ENCODE measurements around the gene LAMTOR1.

The LAMTOR1 gene

GRCh38 chr11:72116019-72116755 lies 13.1 kb upstream of the LAMTOR1 start:
- DNase-seq (ENCODE audit: extremely low read depth, insufficient read length): no peak
- Histone ChIP-seq H3K36me3 (ENCODE audit: control insufficient read depth, insufficient read depth, low read length) (no peaks in the 10 kb centered on the region), H3K27me3 (replicated peaks; ENCODE audit: control insufficient read depth, insufficient read depth, low read length) (no peaks in the 10 kb centered on the region), H3K4me3 (replicated peaks; ENCODE audit: low read depth, low read length) (no peak overlapping the region)
- no peak for TF ChIP-seq CTCF (IDR thresholded peaks at IDR 0.05; ENCODE audit: insufficient read depth, low read length, poor library complexity, severe bottlenecking)

GRCh38 chr11:72114570-72114969 lies 11.5 kb upstream of the LAMTOR1 start:
- Histone ChIP-seq H3K4me3 (replicated peaks; ENCODE audit: low read depth, low read length) (no peak overlapping the region), H3K27me3 (replicated peaks; ENCODE audit: control insufficient read depth, insufficient read depth, low read length) (no peaks in the 10 kb centered on the region), H3K36me3 (ENCODE audit: control insufficient read depth, insufficient read depth, low read length) (peaks cover 5% of the 10 kb centered on the region)
- no peak for TF ChIP-seq CTCF (IDR thresholded peaks at IDR 0.05; ENCODE audit: insufficient read depth, low read length, poor library complexity, severe bottlenecking)
- no peak for DNase-seq (ENCODE audit: extremely low read depth, insufficient read length)

- Histone ChIP-seq H3K36me3 (ENCODE audit: control insufficient read depth, insufficient read depth, low read length) (peaks cover 6% of the 10 kb centered on the region), H3K27me3 (replicated peaks; ENCODE audit: control insufficient read depth, insufficient read depth, low read length) (no peaks in the 10 kb centered on the region), H3K4me3 (replicated peaks; ENCODE audit: low read depth, low read length) (peak overlapping the region; percentile 83)
- TF ChIP-seq CTCF (IDR thresholded peaks at IDR 0.05; ENCODE audit: insufficient read depth, low read length, poor library complexity, severe bottlenecking): no peak
- DNase-seq (ENCODE audit: extremely low read depth, insufficient read length): no peak
Measured at GRCh38 chr11:72112978-72113808, 10.1 kb upstream of the LAMTOR1 start.

- TF ChIP-seq CTCF (IDR thresholded peaks at IDR 0.05; ENCODE audit: insufficient read depth, low read length, poor library complexity, severe bottlenecking): no peak
- Histone ChIP-seq H3K4me3 (replicated peaks; ENCODE audit: low read depth, low read length) (peak within 1 kb of the TSS; percentile 83), H3K36me3 (ENCODE audit: control insufficient read depth, insufficient read depth, low read length) (peaks cover 6% of the 10 kb centered on the region), H3K27me3 (replicated peaks; ENCODE audit: control insufficient read depth, insufficient read depth, low read length) (no peaks in the 10 kb centered on the region)
- peak; percentile 95 for DNase-seq (ENCODE audit: extremely low read depth, insufficient read length)
Measured at GRCh38 chr11:72112143-72112977, 9.3 kb upstream of the LAMTOR1 start, which contains the start of gene ANAPC15. Gene ANAPC15 (minus strand): TSS chr11:72112695. CDS start chr11:72111276, 1,419 bp downstream.

- no peak for DNase-seq (ENCODE audit: extremely low read depth, insufficient read length)
- H3K27me3 ChIP-seq (replicated peaks; ENCODE audit: control insufficient read depth, insufficient read depth, low read length): no peaks in the 10 kb centered on the region
- TF ChIP-seq CTCF (IDR thresholded peaks at IDR 0.05; ENCODE audit: insufficient read depth, low read length, poor library complexity, severe bottlenecking): no peak
- peak overlapping the region; percentile 83 for H3K4me3 ChIP-seq (replicated peaks; ENCODE audit: low read depth, low read length)
- H3K36me3 ChIP-seq (ENCODE audit: control insufficient read depth, insufficient read depth, low read length): peaks cover 6% of the 10 kb centered on the region
Measured at GRCh38 chr11:72111300-72112142, 8.4 kb upstream of the LAMTOR1 start.
